DMS79 (cell line): Measurements from ENCODE around the gene KCTD3.

Experiments used
- DNase-seq: peaks from one replicate; lab custom pipeline; 2025; lab: John Stamatoyannopoulos, UW

The KCTD3 gene

DNA sequence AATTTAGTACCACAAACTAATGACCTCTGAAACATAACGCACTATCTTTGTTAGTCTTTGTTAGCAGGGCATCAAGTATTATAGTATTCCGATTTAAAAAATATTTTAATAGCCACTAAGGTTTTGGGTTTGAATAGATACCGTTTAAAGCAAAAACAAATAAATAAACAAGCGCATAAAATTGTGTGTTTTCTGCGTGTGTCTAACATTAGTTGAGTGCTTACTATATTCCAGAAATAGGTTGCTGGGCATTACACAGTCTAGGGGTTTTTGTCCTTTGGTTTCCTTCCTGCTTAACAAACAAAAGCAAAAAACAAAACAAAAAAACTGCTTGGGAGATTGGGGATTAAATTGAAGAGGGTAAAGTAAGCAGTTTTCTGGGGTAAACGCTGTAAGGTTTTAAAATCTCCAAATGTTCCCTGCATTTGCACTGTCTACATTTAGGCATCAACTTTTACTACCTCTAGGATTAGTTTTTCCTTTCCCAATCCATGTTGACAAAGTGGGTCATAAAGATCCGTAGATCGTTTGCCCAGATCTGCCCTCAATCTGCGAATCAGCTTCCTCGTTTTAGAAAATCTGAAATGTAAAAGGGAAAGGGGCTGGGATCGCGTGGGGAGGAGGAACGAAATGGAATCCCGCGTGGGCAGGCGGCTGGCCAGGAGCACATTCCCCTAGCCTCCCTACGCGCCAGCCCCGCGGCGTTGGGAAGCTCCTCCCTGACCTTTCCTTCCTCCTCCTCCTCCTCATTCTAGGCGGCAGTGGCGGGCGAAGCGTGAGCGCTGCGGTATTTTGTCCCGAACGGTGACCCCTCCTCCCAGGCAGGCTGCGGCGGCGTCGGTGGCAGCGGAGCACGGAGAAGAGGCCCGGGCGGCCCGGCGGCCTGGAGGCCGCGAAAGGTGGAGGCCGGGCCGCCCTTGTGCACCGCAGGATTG, at the start of gene KCTD3:
Gene KCTD3 (plus strand): TSS at position 749 of the 935 bp plus-strand sequence. CDS start 382 bp downstream, outside the sequence.
- peak; percentile 3 for DNase-seq

DNA sequence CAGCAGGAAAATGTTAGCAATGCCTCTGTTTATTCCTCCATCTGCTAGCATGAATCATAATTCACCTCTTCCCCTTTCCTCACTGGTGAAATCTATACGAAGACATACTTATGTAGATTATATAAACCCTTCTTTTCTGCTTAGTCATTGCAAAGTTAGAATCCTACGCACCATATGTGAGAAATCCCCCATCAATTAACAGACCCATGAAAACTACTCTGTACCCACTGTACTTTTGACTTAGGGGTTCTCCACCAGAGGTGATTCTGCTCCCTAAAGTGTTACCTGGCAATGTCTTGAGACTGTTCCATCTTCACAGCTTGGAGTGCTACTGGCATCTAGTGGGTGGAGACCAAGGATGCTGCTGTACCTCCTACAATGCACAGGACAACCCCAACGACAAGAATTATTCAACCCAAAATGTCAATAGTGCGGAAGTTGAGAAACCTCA, 49.6 kb upstream of the KCTD3 start:
- no peak for DNase-seq

DNA sequence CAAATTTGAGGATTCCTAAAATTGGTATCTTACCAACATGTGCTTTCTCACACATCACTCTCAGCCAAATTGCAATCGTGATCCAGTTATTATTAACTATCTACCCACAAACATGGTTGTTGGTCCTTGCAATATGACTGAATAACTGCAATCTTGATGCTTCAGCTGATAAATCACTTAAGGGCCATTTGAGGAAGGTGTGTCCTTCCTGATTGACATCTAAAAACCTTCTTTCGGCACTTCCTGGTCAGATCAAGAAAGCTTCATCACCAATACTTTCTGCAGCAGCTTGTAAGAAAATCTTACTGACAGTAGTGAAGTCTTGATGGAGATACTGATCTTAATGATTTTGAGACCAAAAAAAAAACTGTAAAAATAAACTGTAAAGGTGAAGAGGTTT, 48.5 kb upstream of the KCTD3 start:
- DNase-seq, result no peak

DNA sequence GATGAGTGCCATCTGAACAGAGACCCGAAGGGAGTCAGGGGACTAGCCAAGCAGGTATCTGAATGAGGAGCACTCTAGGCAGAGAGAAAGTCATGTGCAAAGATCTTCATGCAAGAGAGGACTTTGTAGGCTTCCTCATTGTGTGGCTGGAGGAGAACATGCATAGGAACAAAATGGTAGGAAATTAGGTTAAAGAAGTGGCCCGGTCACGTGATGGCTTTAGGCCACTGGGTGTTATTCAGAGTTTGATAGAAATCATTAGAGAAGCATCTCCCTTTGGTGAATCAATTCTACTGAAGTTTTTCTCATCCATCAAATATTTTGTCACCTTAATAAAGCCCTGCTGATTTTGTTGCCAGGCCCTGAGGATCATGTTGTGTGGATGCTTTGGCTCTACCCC, 45.8 kb upstream of the KCTD3 start:
- DNase-seq, result no peak

DNA sequence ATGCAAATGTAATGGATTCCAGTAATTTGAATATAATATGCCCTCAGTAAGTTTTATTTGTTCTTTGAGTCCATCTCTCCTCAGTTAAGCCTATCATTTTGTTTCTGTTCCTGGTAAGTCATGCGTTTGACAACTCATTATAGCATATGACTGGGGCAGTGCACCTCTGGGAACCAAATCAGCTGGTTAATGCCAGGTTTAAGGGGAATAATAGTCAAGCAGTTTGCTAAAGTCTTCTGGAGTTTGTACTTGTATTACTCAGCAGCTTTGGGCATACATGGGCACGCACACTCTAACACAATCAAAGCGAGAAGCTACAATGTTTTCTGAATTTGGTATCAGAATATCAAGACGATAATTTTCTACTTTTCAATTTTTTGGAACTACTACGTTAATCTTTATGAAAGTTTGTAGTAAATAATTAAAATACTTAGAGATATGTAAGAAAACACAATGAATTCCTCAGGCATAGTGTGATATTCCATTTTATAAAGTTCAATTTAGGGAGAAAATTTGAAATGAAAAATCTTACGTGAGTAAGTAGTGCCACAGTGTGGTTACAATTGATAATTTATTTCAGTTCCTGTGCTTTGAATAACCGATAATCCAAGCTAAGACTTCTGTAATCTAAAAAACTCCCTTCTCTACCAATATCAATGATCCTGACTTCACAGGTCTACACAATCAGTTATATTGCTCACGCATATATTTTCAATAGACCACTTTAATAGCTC, 43.8 kb upstream of the KCTD3 start:
- DNase-seq, result no peak

DNA sequence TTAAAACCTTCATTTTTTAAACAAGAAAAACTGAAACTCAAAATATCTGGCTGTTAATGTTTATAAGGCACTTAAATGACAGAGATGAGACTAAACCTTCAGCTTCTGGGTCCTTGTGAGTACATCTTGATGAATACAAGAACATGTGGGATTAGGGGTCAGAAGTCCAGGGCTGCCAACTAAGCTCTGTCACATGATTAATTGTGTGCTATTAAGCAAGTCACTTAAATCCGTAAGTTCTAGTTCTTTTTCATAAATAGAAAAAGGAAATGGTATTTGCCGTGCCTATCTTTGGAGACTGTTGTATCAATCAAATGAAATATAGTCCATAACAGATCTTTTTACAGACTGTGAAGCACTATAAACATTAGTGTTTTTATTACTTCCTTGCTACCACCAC, 43.2 kb upstream of the KCTD3 start:
- no peak for DNase-seq

DNA sequence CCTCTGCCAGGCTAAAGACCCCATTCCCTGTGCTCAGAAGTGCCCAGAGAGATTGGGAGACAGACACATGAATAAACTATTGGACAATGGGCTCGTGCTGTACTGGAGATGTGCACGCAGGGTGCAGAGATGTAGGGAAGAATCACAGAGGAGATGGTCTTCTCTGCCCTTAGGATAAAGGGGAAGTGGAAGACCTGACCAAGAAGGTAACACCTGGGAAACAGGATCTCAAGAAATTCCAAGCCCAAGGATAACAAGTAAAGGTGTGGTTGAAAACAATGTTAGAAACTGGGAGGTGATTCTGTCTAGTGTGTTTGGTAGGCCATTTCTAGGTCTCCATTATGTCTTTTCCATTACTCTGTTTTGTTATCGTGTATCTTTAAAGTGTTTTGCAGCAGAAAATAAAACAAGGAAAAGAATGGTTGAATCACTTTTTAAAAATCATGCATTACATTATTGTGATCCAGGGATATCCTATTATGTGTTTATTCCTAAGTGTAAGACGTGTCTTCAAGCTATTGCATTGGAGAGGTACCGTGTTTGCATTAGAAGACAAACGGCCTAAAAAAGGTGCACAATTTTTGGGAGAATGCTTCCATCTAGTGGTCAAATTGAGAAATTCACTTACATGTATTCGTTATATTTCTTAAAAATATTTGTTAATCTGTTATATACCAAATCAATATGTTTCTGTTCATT, 40.8 kb upstream of the KCTD3 start:
- DNase-seq, result peak; percentile 9

DNA sequence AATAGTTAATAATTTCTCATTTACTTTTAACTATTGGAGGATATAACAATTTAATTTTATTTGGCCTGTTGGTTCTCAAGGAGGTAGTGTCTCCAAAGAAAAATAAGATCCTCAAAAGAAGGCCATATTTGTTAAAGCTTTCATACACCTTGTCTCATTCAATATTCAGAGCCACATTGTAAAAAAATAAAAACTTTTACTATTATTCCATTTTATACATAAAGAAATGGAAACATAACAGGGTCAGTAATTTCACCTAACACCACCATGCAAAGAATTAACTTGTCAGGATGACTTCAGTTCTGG, 40.3 kb upstream of the KCTD3 start:
- DNase-seq, result no peak

DNA sequence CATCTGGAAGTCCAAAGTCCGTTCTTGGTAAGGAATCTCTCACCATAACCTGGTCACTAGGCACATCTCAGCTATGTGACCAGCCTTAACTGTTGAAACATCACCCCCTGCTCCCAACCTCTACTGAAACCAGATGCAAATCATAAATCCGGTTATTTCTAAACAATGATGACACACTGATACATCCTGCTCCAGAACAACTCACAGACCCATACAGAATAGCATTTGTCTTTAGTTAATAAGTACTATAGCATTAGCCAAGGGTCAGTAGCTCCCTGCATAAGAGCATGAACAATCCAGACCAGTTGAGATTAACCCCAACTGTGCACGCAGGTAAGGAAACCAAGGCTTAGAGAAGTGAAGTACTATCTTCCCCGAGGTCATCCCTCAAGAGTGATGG, 38.0 kb upstream of the KCTD3 start:
- no peak for DNase-seq

DNA sequence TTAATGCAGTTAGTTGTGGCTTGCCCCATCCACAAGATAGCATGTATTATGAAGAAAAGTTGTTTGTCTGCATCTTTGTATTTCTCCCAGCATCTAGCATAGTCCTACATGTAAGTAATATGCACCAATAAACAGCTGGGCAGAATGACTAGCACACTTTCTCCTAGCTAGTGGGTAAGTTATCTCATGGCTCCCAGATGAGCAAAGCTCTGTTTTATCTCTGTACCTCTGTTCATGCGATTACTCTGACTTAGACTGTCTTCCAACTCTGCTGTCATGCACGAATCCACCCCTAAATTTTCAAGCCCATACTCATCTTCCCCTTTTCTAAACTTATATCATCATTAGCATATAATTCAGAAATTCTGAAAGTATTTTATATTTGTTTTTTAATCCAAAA, 37.5 kb upstream of the KCTD3 start:
- no peak for DNase-seq

DNA sequence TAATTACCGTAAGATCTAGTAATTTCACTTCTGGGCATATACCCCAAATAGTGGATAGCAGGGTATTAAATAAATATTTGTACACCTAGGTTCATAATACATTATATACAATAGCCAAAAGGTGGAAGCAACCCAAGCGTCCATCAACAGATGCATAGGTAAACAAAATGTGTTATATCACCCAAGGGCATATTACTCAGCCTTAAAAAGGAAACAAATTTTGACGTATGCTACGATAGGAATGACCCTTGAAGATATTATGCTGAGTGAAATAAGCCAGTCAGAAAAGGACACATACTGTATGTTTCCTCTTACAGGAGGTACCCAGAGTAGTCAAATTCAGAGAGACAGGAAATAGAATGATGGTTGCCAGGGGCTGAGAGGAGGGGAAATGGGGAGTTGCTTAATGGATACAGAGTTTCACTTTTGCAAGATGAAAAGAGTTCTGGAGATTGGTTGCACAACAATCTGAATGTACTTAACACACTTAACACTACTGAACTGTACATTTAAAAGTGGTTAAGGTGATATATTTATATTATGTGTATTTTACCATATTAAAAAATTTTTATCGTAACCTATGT, 36.6 kb upstream of the KCTD3 start:
- DNase-seq, result no peak

DNA sequence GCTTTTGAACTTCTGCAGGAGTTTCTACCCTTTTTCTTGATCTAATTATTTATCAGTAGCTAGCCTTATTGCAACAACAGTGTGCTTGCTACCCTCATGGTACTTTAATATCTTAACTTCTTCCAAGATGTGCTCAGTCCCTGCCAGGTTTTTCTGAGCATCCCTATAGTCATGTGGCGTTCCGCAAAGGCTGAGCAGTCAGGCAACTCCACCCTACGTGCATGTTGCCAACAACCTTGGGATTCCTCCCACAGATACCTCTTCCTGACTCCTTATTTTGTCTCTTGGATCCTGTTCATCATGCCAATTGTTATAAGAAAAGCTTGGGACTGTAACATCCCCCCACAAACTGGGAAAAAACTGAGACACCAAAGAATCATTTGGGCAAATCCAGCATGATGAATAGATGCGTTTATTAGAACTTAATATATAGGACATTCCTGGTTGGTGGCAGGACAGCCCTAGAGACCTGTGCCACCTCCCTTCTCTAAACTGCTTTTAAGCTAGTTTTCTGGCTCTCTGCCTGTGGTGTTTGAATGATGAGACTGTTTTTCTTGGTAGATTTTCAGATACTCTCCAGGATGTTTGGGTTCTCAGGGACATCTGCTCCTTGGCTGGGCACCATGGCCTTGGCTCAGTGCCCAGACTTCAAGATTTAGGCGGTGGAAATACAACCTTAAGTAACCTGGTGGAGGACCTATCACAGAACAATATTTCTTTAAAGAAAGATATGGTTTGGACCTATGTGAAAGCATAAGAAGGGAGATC, 27.1 kb upstream of the KCTD3 start:
- DNase-seq, result peak; percentile 32

DNA sequence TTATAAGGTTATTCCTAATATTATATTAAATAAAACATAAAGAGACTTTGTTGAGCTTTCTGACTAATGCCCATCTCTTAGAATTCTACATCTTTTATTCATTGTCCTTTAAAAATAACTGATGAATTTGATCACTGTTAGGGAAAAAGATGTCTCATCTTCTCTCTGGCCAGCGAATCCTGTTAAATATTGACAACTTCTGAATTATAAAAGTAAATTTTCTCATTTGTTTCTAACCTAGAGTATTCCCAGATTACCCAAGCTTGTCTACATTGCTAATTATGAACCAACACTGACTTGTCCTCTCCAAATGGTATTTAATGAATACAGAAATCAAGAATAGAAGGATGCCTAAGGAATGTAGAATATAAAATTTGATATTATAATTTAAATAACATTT, 24.8 kb upstream of the KCTD3 start:
- no peak for DNase-seq

DNA sequence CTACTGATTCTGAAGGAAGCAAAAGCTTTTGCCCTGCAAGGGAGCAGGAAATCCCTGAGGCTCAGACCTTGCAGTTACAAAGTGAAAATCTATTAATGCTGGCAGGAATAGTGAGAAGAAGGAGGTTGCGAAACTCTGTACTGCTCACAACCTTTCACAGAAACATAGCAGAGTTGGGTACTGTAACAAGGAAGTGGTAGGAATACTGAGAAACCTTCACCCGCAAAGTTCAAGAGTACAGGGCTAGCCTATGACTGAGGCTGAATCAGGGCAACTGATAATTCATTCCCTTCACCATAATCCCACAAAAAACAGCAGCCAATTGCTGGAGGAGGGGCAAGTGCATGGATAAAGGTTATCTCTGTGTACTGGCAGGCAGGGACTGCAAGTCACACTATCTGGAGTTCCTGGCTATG, 23.9 kb upstream of the KCTD3 start:
- DNase-seq, result no peak

DNA sequence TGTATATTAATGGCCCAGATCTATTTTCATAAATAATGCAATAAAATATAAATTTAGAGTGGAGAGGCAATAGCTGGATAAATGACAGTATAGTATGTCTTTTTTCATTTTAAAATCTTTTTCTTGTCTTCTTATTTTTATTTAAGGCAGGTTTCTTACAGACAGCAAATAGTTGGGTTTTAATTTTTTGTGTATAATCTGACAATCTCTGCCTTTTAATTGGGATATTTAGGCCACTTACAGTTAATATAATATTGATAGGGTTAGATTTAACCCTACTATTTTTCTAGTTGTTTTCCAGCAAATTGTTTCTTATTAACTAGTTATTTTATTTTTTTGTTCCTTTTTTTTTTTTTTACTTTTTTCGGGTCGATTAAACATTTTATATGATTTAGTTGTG, 23.3 kb upstream of the KCTD3 start:
- no peak for DNase-seq

DNA sequence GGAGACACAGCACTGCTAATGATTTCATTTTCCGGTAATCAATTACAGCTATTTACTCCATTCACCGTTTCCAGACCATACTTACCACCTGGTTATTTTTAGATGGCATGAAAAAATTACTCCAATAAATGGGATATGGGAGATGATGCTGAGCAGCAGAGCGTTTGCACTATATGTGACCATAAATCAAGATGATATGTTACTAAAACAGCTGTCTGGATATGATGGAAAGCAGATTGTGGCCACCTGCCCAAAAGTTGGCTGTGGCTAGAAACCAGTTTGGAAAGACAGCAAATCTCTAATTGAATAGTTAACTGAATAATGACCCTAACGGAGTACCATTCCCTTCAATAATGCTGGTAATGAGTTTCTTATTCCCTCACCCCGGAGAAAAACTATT, 22.5 kb upstream of the KCTD3 start:
- no peak for DNase-seq

DNA sequence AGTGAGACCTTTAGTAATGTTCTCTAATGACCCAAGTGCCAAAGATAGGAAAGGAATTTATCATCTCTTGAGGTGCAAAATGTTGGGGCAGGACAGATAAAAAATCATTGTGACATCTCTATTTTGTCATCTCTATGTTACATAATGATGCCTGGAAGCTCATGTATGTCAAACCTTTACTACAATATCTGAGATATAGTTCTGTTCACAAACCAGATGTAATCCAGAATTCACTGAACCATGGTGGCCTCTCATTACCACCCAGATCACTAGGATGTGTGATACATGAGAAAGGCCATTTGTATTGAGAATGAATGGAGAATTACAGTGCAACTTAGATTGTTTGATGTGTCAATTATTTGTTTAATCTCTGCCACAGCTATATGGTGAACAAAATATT, 22.0 kb upstream of the KCTD3 start:
- no peak for DNase-seq

DNA sequence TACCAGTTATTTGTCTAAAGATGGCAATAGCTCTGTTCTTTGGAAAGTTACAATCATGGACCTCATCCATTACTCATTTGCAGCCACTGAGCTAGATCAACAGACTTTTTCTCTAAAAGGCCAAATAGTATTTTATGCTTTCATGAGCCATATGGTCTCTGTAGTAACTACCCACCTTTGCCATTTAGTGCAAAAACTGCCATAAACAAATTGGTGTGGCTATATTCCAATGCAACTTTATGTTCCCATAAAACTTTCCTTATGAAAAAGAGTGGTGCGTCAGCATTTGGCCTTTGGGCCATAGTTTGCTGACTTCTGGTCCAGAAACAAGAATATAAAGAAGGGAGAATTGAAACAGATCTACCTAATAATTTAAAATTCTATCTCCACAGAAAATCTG, 20.1 kb upstream of the KCTD3 start:
- DNase-seq, result no peak

DNA sequence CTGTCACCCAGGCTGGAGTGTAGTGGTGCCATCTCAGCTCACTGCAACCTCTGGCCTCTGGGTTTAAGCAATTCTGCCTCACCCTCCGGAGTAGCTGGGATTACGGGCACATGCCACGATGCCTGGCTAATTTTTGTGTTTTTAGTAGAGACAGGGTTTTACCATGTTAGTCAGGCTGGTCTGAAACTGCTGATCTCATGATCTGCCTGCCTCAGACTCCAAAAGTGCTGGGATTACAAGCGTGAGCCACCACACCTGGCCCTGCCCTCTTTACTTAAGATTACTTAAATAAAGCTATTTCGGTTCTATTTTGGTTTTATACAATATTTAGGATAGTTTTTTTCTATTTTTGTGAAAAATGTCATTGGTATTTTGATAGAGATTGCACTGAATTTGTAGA, 15.3 kb upstream of the KCTD3 start:
- DNase-seq, result no peak

DNA sequence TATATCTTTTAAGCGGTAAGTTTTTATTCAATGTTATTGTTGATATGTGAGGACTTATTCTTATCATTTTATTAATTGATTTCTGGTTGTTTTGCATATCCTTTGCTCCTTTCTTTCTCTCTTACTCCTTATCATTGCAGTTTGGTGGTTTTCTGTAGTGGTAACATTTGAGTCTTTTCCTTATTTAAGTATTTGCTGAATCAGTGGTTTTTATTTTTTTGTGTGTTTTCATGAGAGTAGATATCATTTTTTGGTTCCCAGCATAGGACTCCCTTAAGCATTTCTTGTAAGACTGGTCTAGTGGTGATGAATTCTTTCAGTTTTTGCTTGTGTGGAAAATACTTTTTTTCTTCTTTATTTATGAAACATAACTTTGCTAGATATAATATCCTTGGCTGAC, 12.2 kb upstream of the KCTD3 start:
- DNase-seq, result no peak

DNA sequence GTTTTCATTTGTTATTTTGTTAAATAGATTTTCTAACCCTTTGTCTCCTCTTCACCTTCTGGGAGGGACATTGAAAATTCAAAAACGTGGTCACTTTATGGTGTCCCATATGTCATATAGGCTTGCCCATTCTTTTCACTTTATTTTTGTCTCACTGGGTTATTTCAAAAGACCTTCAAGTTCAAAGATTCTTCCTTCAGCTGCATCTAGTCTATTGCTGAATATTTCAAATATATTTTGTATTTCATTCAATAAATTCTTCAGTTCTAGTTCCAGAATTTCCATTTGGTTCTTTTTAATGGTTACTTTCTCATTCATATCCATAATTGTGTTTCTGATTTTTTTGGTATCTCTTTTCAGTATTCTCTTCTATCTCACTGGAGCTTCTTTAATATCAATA, 11.6 kb upstream of the KCTD3 start:
- DNase-seq, result no peak

DNA sequence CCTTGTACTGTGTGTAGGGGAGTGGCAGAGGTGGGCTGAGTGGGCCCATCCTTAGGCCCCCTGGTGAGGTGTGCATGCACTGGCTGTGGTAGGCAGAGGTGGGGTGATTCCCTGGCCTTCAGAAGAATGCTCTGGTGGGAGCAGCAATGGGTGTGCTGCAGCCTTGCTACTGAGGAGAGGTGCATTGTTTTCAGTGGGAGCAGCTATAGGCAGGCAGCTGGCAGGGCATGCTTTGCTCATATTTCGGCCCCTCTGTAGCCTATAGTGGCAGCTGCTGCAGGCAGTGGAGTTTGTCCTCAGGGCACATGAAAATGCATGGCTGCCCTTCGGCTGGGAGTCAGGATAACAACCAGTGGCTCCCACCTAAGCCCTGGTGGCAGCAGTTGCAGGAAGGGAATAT, 10.1 kb upstream of the KCTD3 start:
- no peak for DNase-seq
